CD4-positive, alpha-beta T cell (primary cell): ENCODE data around the gene CNFN. TPM values are rescaled to one million over a fixed set of nuclear protein-coding genes. Genes with fewer than 3 reads are reported as not detected.

ENCODE experiments used
- ATAC-seq: fragments of 200-7000 bp; cut with Tn5 transposase; one replicate; pipeline ENCODE4 v1.10.0; 2022; ENCODE audit warnings: mild to moderate bottlenecking; ENCODE audit not compliant: poor library complexity
- CTCF ChIA-PET: fragments of 350-600 bp; sonication (Branson Sonifier 250); formaldehyde crosslinking; loops from one replicate; lab custom pipeline; 2021; ENCODE audit warnings: antibody characterized with exemption, inconsistent platforms; lab: Charles Lee
- POLR2A ChIA-PET: fragments of 350-600 bp; sonication (Branson Sonifier 250); formaldehyde crosslinking; loops from one replicate; lab custom pipeline; 2021; ENCODE audit warnings: antibody characterized with exemption, inconsistent platforms; lab: Charles Lee
- DNase-seq, 14 experiments: peaks; one replicate each; pipeline ENCODE4 v3.0.0-alpha.2; 2013 to 2020; ENCODE audit warnings: mixed read lengths in 2 of 14
- H3K27ac ChIP-seq, 2 donors: one replicate each; pipeline versions ENCODE4 v1.5.1 to v1.7.0; 2013; ENCODE audit warnings: low read length in 2 of 2, low read depth in 1 of 2, mild to moderate bottlenecking in 1 of 2
- H3K27me3 ChIP-seq, 2 experiments: 1 replicate in 1 of 2; 2 replicates in 1 of 2; pipeline versions ENCODE4 v1.6.1 to v1.7.0; 2013; ENCODE audit warnings: low read length in 2 of 2, control low read depth in 1 of 2, mild to moderate bottlenecking in 1 of 2, moderate library complexity in 1 of 2; ENCODE audit not compliant: insufficient read depth in 2 of 2, control insufficient read depth in 1 of 2
- H3K36me3 ChIP-seq: one replicate; pipeline ENCODE4 v1.6.1; 2013; ENCODE audit warnings: low read length, control low read depth; ENCODE audit not compliant: insufficient read depth
- H3K4me1 ChIP-seq: one replicate; pipeline ENCODE4 v1.6.1; 2013; ENCODE audit warnings: low read length, control low read depth; ENCODE audit not compliant: insufficient read depth
- H3K4me3 ChIP-seq: one replicate; pipeline ENCODE4 v1.5.1; 2013; ENCODE audit warnings: mild to moderate bottlenecking, low read length, moderate library complexity
- H3K9me3 ChIP-seq, 2 experiments: 1 replicate in 1 of 2; 2 replicates in 1 of 2; pipeline versions ENCODE4 v1.6.1 to v1.7.0; 2013; ENCODE audit warnings: low read length in 2 of 2, mild to moderate bottlenecking in 2 of 2, control low read depth in 1 of 2, moderate library complexity in 1 of 2; ENCODE audit not compliant: control insufficient read depth in 1 of 2, insufficient read depth in 1 of 2
- H3K27ac Mint-ChIP-seq: one replicate; pipeline ENCODE4 v1.8.0; 2020; ENCODE audit warnings: mixed read lengths
- H3K27me3 Mint-ChIP-seq: one replicate; pipeline ENCODE4 v1.8.0; 2021; ENCODE audit warnings: mixed read lengths
- H3K36me3 Mint-ChIP-seq: one replicate; pipeline ENCODE4 v1.8.0; 2021; ENCODE audit warnings: low read depth, mixed read lengths
- H3K4me1 Mint-ChIP-seq: one replicate; pipeline ENCODE4 v1.8.0; 2021; ENCODE audit warnings: low read depth, mixed read lengths
- H3K4me3 Mint-ChIP-seq: one replicate; pipeline ENCODE4 v1.8.0; 2020; ENCODE audit warnings: mild to moderate bottlenecking, mixed read lengths
- H3K9me3 Mint-ChIP-seq: one replicate; pipeline ENCODE4 v1.8.0; 2020; ENCODE audit warnings: mixed read lengths
- intact Hi-C, 2 experiments: fragments of 100-400 bp; cut with DNase I in 1 of 2; cut with micrococcal nuclease in 1 of 2; formaldehyde crosslinking; loops; one replicate each; pipeline versions ENCODE4 v1.15.1 to v1.9.0; 2023 to 2025; cut with DNase I, micrococcal nuclease
- total RNA-seq, 174 experiments: library from RNA in 2 of 174; stranded (reverse) in 2 of 174; gene quantifications; one replicate each; pipeline ENCODE4 v1.2.3 and lab custom pipeline; 2021 to 2026
- TF ChIP-seq, protein P1 (sequence below): fragments of 200-600 bp; IDR thresholded peaks from one replicate; pipeline ENCODE4 v1.8.0; 2022; ENCODE audit warnings: antibody characterized with exemption, mild to moderate bottlenecking

The CNFN gene
- total RNA-seq, 2 experiments from 2014 or later = not detected

DNA sequence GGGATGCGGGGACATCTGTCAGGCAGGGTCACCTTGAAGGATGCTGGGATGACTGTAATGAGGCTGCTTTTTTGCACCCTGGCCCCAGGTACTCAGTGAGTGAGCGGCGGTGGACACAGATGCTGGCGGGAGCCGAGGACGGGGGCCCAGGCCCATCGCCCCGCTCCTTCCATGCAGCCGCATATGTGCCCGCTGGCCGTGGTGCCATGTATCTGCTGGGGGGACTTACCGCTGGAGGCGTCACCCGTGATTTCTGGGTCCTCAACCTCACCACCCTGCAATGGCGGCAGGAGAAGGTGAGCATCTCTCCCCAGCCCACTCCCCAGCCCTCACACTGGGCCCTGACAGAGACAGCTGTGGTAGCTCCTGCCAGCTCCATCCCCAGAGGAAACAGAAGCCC is 33.4 kb downstream of the CNFN start:
- Histone ChIP-seq H3K36me3 (peaks cover 4% of the 10 kb centered on the region), H3K4me3 (no peak overlapping the region), H3K4me1 (no peaks in the 10 kb centered on the region), H3K27ac (no peak overlapping the region), H3K9me3 (no peaks in the 10 kb centered on the region), H3K27me3 (no peaks in the 10 kb centered on the region)
- intact Hi-C loops = no loop called here
- Mint-ChIP-seq H3K27ac (no peak overlapping the region), H3K27me3 (no peaks in the 10 kb centered on the region), H3K36me3 (peaks cover 8% of the 10 kb centered on the region), H3K9me3 (no peaks in the 10 kb centered on the region), H3K4me3 (no peak overlapping the region), H3K4me1 (no peaks in the 10 kb centered on the region)
- POLR2A ChIA-PET = no interaction called here
- DNase-seq = no peak
- TF ChIP-seq, protein P1, sequence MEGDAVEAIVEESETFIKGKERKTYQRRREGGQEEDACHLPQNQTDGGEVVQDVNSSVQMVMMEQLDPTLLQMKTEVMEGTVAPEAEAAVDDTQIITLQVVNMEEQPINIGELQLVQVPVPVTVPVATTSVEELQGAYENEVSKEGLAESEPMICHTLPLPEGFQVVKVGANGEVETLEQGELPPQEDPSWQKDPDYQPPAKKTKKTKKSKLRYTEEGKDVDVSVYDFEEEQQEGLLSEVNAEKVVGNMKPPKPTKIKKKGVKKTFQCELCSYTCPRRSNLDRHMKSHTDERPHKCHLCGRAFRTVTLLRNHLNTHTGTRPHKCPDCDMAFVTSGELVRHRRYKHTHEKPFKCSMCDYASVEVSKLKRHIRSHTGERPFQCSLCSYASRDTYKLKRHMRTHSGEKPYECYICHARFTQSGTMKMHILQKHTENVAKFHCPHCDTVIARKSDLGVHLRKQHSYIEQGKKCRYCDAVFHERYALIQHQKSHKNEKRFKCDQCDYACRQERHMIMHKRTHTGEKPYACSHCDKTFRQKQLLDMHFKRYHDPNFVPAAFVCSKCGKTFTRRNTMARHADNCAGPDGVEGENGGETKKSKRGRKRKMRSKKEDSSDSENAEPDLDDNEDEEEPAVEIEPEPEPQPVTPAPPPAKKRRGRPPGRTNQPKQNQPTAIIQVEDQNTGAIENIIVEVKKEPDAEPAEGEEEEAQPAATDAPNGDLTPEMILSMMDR = no peak
- CTCF ChIA-PET = no interaction called here
- ATAC-seq = no peak

DNA sequence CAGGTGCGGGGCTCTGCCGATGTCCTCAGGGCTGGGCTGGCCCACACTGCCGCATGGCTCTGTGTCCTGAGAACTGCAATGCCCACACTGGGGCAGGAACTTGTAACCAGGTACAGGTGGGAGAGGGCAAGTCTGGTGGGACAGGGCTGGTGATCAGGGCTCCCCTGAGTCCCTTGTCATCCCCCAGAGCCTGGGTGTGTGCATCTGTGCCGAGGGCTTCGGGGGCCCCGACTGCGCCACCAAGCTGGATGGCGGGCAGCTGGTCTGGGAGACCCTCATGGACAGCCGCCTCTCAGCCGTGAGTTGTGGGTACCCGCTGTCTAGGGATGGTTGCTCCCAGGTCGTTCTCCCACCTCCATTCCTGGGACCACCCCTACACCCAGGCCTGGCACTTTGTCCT is 34.2 kb downstream of the CNFN start:
- no peak overlapping the region for H3K4me3 ChIP-seq
- ATAC-seq = no peak
- H3K36me3 ChIP-seq = peaks cover 4% of the 10 kb centered on the region
- no peak overlapping the region for H3K27ac ChIP-seq
- no peaks in the 10 kb centered on the region for H3K27me3 ChIP-seq
- intact Hi-C loops = no loop called here
- TF ChIP-seq, protein P1 = no peak
- POLR2A ChIA-PET = no interaction called here
- no peaks in the 10 kb centered on the region for H3K9me3 ChIP-seq
- Mint-ChIP-seq H3K36me3 (peaks cover 8% of the 10 kb centered on the region), H3K27me3 (no peaks in the 10 kb centered on the region), H3K9me3 (no peaks in the 10 kb centered on the region), H3K27ac (no peak overlapping the region), H3K4me1 (no peaks in the 10 kb centered on the region), H3K4me3 (no peak overlapping the region)
- no peak for DNase-seq
- CTCF ChIA-PET = no interaction called here
- H3K4me1 ChIP-seq = no peaks in the 10 kb centered on the region

DNA sequence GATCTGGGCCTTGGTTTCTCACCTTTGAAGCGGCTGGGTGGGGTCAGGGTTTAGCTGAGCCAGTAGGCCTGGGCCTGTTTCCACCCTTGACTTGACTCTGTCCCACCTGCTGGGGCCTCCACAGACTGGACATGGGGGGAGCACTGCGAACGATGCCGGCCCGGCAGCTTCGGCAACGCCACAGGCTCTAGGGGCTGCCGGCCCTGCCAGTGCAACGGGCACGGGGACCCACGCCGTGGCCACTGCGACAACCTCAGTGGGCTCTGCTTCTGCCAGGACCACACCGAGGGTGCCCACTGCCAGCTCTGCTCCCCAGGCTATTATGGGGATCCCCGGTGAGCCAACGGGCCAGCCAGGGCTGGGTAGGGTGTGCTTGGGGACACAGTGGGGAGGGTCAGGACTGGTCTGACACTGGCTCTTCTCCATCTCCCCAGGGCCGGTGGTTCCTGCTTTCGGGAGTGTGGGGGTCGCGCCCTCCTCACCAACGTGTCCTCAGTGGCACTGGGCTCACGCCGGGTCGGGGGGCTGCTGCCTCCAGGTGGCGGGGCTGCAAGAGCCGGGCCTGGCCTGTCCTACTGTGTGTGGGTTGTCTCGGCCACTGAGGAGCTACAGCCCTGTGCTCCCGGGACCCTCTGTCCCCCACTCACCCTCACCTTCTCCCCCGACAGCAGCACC is 36.6 kb downstream of the CNFN start:
- H3K36me3 Mint-ChIP-seq = peaks cover 8% of the 10 kb centered on the region
- TF ChIP-seq, protein P1 = no peak
- H3K4me1 Mint-ChIP-seq = no peaks in the 10 kb centered on the region
- CTCF ChIA-PET = no interaction called here
- no peaks in the 10 kb centered on the region for H3K4me1 ChIP-seq
- no peaks in the 10 kb centered on the region for H3K27me3 ChIP-seq
- no peak overlapping the region for H3K27ac ChIP-seq
- H3K4me3 ChIP-seq = no peak overlapping the region
- ATAC-seq (no peak), DNase-seq (no peak)
- no peak overlapping the region for H3K27ac Mint-ChIP-seq
- intact Hi-C loops = no loop called here
- no peak overlapping the region for H3K4me3 Mint-ChIP-seq
- POLR2A ChIA-PET = no interaction called here
- no peaks in the 10 kb centered on the region for H3K27me3 Mint-ChIP-seq
- peaks cover 4% of the 10 kb centered on the region for H3K36me3 ChIP-seq
- H3K9me3 ChIP-seq = no peaks in the 10 kb centered on the region
- no peaks in the 10 kb centered on the region for H3K9me3 Mint-ChIP-seq
